Measurements from ENCODE around the gene SS18L1.

DNA sequence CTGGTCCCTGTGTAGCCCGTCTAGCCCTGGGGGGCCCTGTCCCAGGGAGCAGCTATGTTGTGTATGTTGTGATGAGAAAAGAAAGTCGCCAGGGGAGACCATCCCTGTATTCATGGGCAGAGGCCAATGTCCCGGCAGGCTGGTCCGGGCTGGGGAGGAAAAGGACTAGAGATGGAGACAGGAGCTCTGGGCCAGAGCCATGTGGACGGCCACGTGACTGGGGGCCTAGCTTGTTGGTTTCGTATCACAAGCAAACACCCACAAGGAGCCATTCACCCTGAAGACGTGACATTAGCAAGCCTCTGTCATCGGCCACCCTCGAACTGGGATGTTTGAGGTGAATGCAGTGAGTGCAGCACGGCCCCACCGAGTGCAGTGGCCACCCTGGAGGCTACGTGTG is 79.4 kb downstream of the SS18L1 start:
- TF ChIP-seq, protein P1, sequence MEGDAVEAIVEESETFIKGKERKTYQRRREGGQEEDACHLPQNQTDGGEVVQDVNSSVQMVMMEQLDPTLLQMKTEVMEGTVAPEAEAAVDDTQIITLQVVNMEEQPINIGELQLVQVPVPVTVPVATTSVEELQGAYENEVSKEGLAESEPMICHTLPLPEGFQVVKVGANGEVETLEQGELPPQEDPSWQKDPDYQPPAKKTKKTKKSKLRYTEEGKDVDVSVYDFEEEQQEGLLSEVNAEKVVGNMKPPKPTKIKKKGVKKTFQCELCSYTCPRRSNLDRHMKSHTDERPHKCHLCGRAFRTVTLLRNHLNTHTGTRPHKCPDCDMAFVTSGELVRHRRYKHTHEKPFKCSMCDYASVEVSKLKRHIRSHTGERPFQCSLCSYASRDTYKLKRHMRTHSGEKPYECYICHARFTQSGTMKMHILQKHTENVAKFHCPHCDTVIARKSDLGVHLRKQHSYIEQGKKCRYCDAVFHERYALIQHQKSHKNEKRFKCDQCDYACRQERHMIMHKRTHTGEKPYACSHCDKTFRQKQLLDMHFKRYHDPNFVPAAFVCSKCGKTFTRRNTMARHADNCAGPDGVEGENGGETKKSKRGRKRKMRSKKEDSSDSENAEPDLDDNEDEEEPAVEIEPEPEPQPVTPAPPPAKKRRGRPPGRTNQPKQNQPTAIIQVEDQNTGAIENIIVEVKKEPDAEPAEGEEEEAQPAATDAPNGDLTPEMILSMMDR (IDR thresholded peaks at IDR 0.05; ENCODE audit: insufficient read depth, low read length), result no peak
- no peak for TF ChIP-seq GABPA (IDR thresholded peaks at IDR 0.05; ENCODE audit: low read depth)
